Amniotic stem cell (primary cell): ENCODE data around the gene MIPOL1.
"Not testable (repeated sequence)": the region's sequence is repeated elsewhere in the genome, so short reads cannot be mapped to it uniquely, and the experiment has no call there.

ENCODE experiments used
- DNase-seq: peaks from one replicate; lab custom pipeline; 2025; lab: John Stamatoyannopoulos, UW

Gene MIPOL1

GRCh38 chr14:37232907-37233481 lies 35.3 kb downstream of the MIPOL1 start:
- DNase-seq = no peak

- DNase-seq = no peak
Measured at GRCh38 chr14:37234222-37234621, 36.5 kb downstream of the MIPOL1 start.

GRCh38 chr14:37236044-37236443 lies 38.3 kb downstream of the MIPOL1 start:
- DNase-seq = not testable (repeated sequence)

- DNase-seq = no peak
Measured at GRCh38 chr14:37237094-37237493, 39.4 kb downstream of the MIPOL1 start.

- DNase-seq = no peak
Measured at GRCh38 chr14:37237735-37238200, 40.0 kb downstream of the MIPOL1 start.

GRCh38 chr14:37241198-37241597 lies 43.5 kb downstream of the MIPOL1 start:
- no peak for DNase-seq

GRCh38 chr14:37246427-37246829 lies 48.7 kb downstream of the MIPOL1 start:
- DNase-seq = no peak

- DNase-seq = no peak
Measured at GRCh38 chr14:37247791-37248461, 50.2 kb downstream of the MIPOL1 start.

GRCh38 chr14:37251775-37252174 lies 54.0 kb downstream of the MIPOL1 start:
- no peak for DNase-seq

- no peak for DNase-seq
Measured at GRCh38 chr14:37252434-37252833, 54.7 kb downstream of the MIPOL1 start.

- DNase-seq = no peak
Measured at GRCh38 chr14:37253905-37254304, 56.2 kb downstream of the MIPOL1 start.

- no peak for DNase-seq
Measured at GRCh38 chr14:37254411-37254947, 56.7 kb downstream of the MIPOL1 start.

GRCh38 chr14:37257501-37258070 lies 59.8 kb downstream of the MIPOL1 start:
- no peak for DNase-seq

- no peak for DNase-seq
Measured at GRCh38 chr14:37262649-37263048, 64.9 kb downstream of the MIPOL1 start.

- no peak for DNase-seq
Measured at GRCh38 chr14:37263656-37264236, 66.0 kb downstream of the MIPOL1 start.

- DNase-seq = no peak
Measured at GRCh38 chr14:37268788-37269187, 71.1 kb downstream of the MIPOL1 start.

- no peak for DNase-seq
Measured at GRCh38 chr14:37270629-37271028, 72.9 kb downstream of the MIPOL1 start.

- no peak for DNase-seq
Measured at GRCh38 chr14:37272569-37272968, 74.8 kb downstream of the MIPOL1 start.

GRCh38 chr14:37274652-37275051 lies 76.9 kb downstream of the MIPOL1 start:
- DNase-seq = no peak

GRCh38 chr14:37275963-37276362 lies 78.2 kb downstream of the MIPOL1 start:
- DNase-seq = no peak

GRCh38 chr14:37278636-37279538 lies 81.2 kb downstream of the MIPOL1 start:
- DNase-seq = no peak

- no peak for DNase-seq
Measured at GRCh38 chr14:37279818-37280217, 82.1 kb downstream of the MIPOL1 start.
